Measurements from ENCODE around the gene ATG4B.

Gene ATG4B

GRCh38 chr2:241695651-241696050 is 58.2 kb downstream of the ATG4B start:
- DNase-seq, result no peak

- no peak for DNase-seq
Measured at GRCh38 chr2:241701149-241701398, 63.6 kb downstream of the ATG4B start.

GRCh38 chr2:241701399-241702154 is 64.1 kb downstream of the ATG4B start, which contains the start of gene ING5:
Gene ING5, plus strand, starts transcription at chr2:241702039. Its CDS starts 27 bp downstream, at chr2:241702066.
- peak; percentile 97 for DNase-seq

GRCh38 chr2:241702155-241703031 is 64.9 kb downstream of the ATG4B start:
- peak; percentile 93 for DNase-seq

GRCh38 chr2:241703032-241703604 is 65.6 kb downstream of the ATG4B start:
- DNase-seq, result no peak

- DNase-seq, result no peak
Measured at GRCh38 chr2:241706537-241706936, 69.0 kb downstream of the ATG4B start.

- no peak for DNase-seq
Measured at GRCh38 chr2:241708879-241709278, 71.4 kb downstream of the ATG4B start.

GRCh38 chr2:241719093-241719492 is 81.6 kb downstream of the ATG4B start:
- no peak for DNase-seq

- DNase-seq, result no peak
Measured at GRCh38 chr2:241720099-241720498, 82.6 kb downstream of the ATG4B start.

- no peak for DNase-seq
Measured at GRCh38 chr2:241720560-241720959, 83.1 kb downstream of the ATG4B start.

- no peak for DNase-seq
Measured at GRCh38 chr2:241721852-241722251, 84.4 kb downstream of the ATG4B start.

- DNase-seq, result no peak
Measured at GRCh38 chr2:241722896-241723454, 85.5 kb downstream of the ATG4B start.
